ENCODE measurements around the gene CCR6.

GRCh38 chr6:167115054-167115453 lies 7.8 kb upstream of the CCR6 start:
- TF ChIP-seq, protein P1, sequence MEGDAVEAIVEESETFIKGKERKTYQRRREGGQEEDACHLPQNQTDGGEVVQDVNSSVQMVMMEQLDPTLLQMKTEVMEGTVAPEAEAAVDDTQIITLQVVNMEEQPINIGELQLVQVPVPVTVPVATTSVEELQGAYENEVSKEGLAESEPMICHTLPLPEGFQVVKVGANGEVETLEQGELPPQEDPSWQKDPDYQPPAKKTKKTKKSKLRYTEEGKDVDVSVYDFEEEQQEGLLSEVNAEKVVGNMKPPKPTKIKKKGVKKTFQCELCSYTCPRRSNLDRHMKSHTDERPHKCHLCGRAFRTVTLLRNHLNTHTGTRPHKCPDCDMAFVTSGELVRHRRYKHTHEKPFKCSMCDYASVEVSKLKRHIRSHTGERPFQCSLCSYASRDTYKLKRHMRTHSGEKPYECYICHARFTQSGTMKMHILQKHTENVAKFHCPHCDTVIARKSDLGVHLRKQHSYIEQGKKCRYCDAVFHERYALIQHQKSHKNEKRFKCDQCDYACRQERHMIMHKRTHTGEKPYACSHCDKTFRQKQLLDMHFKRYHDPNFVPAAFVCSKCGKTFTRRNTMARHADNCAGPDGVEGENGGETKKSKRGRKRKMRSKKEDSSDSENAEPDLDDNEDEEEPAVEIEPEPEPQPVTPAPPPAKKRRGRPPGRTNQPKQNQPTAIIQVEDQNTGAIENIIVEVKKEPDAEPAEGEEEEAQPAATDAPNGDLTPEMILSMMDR (IDR thresholded peaks at IDR 0.05), result no peak
- TF ChIP-seq EP300 (IDR thresholded peaks at IDR 0.05) (no peak), POLR2A (IDR thresholded peaks at IDR 0.05) (no peak), POLR2AphosphoS5 (IDR thresholded peaks at IDR 0.05) (no peak)

Data from sigmoid colon (tissue), 4 donors.